ENCODE measurements around the gene ARHGEF18.

DNA sequence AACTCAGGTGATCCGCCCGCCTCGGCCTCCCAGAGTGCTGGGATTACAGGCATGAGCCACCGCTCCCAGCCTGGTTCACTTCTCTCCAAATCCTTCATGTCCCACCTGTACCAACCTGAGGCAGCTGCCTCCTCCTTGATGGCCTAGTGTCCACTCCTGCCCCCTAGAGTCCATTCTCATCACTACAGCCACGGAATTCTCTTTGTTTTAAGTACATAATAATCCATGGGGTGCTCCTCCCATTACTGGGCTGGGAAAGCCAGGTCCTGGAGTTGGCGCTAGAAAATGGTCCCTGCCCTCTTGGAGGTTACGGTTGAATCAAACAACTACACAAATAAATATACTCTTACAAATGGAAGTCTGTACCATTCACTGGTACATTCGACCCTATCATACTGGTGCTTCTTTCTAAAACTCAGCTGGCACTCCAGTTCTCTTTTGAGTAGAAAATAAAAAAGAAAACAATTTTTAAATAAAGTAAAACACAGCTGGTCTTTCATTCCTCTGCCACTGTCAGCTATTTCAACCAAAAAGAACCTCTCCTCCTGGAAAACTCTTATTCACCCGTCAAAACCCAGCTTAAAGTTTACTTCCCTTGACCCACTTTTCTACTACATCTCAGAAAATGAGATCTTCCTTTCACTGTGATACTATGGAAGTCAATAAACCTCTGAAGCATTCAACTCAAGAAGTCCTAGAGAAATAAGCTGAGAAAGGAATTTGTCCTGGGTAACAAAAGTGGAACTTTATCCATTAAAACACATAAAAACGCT lies 22.4 kb upstream of the ARHGEF18 start:
- TF ChIP-seq POLR2A (IDR thresholded peaks at IDR 0.05) (no peak), EP300 (IDR thresholded peaks at IDR 0.05; ENCODE audit: low read depth) (no peak), CTCF (IDR thresholded peaks at IDR 0.05) (peak; percentile 32 to 56 (median 50))

Measured in transverse colon (tissue), 3 donors.